ENCODE data around the gene PRSS3.
"Not testable (repeated sequence)": the region's sequence is repeated elsewhere in the genome, so short reads cannot be mapped to it uniquely, and the experiment has no call there.

Gene PRSS3

GRCh38 chr9:33795281-33795680 lies at the start of gene PRSS3:
TSS of gene PRSS3 (plus strand) at chr9:33795561. CDS start at chr9:33795574, 13 bp downstream.
- DNase-seq = no peak

- no peak for DNase-seq
Measured at GRCh38 chr9:33748633-33749304, 46.6 kb upstream of the PRSS3 start.

GRCh38 chr9:33749305-33749654 lies 46.1 kb upstream of the PRSS3 start:
- DNase-seq = not testable (repeated sequence)

GRCh38 chr9:33750307-33750838 lies 45.0 kb upstream of the PRSS3 start:
- DNase-seq = no peak

- DNase-seq = no peak
Measured at GRCh38 chr9:33750839-33751339, 44.5 kb upstream of the PRSS3 start.

- DNase-seq = no peak
Measured at GRCh38 chr9:33751536-33752129, 43.7 kb upstream of the PRSS3 start.

GRCh38 chr9:33752130-33752637 lies 43.2 kb upstream of the PRSS3 start:
- DNase-seq = no peak

- DNase-seq = not testable (repeated sequence)
Measured at GRCh38 chr9:33752789-33753188, 42.6 kb upstream of the PRSS3 start.

GRCh38 chr9:33759648-33760047 lies 35.7 kb upstream of the PRSS3 start:
- not testable (repeated sequence) for DNase-seq

GRCh38 chr9:33762343-33762742 lies 33.0 kb upstream of the PRSS3 start:
- no peak for DNase-seq

GRCh38 chr9:33763709-33764108 lies 31.7 kb upstream of the PRSS3 start:
- DNase-seq = not testable (repeated sequence)

GRCh38 chr9:33765411-33765810 lies 29.9 kb upstream of the PRSS3 start:
- no peak for DNase-seq

- DNase-seq = not testable (repeated sequence)
Measured at GRCh38 chr9:33770156-33770880, 25.0 kb upstream of the PRSS3 start.

- DNase-seq = not testable (repeated sequence)
Measured at GRCh38 chr9:33773135-33773534, 22.2 kb upstream of the PRSS3 start.

GRCh38 chr9:33774074-33774659 lies 21.2 kb upstream of the PRSS3 start:
- DNase-seq = not testable (repeated sequence)

- no peak for DNase-seq
Measured at GRCh38 chr9:33776578-33776977, 18.8 kb upstream of the PRSS3 start.

- peak; percentile 3 for DNase-seq
Measured at GRCh38 chr9:33778700-33779351, 16.5 kb upstream of the PRSS3 start.

GRCh38 chr9:33780276-33780675 lies 15.1 kb upstream of the PRSS3 start:
- DNase-seq = no peak

GRCh38 chr9:33781736-33782135 lies 13.6 kb upstream of the PRSS3 start:
- DNase-seq = no peak

GRCh38 chr9:33782395-33783152 lies 12.8 kb upstream of the PRSS3 start:
- no peak for DNase-seq

GRCh38 chr9:33785914-33786313 lies 9.4 kb upstream of the PRSS3 start:
- DNase-seq = no peak

- DNase-seq = no peak
Measured at GRCh38 chr9:33786681-33787080, 8.7 kb upstream of the PRSS3 start.

All from SHP77 treated with DMSO at 0.1 percent for 48 hours (cell line).